Lower leg skin (tissue), 4 donors: Measurements from ENCODE around the gene CD53. TPM values are rescaled to one million over a fixed set of nuclear protein-coding genes. Genes with fewer than 3 reads are reported as not detected.

ENCODE experiments used
- DNase-seq, 2 donors: peaks; one replicate each; pipeline ENCODE4 v3.0.0-alpha.2; 2019; ENCODE audit warnings: low spot score in 2 of 2
- H3K4me3 ChIP-seq: fragments of 200-600 bp; sonication (generic); 2 replicates; pipeline ENCODE4 v1.5.1; 2017; ENCODE audit warnings: mild to moderate bottlenecking, low read depth; ENCODE audit not compliant: poor library complexity, severe bottlenecking
- POLR2A ChIP-seq, 2 donors: fragments of 450-650 bp; IDR thresholded peaks; one replicate each; pipeline ENCODE4 v1.6.1; 2016 to 2017; ENCODE audit warnings: antibody characterized with exemption in 2 of 2, mild to moderate bottlenecking in 1 of 2, moderate library complexity in 1 of 2
- WGBS, 2 donors: methylation state at CpG; one replicate each; pipeline ENCODE4 v1.1.5; 2018; 5-methylcytosine and 5-hydroxymethylcytosine counted together
- intact Hi-C: fragments of 100-400 bp; cut with DNase I; formaldehyde crosslinking; loops from one replicate; pipeline ENCODE4 v1.15.0; 2023; ENCODE audit warnings: low total_unique reads
- total RNA-seq, 4 donors: library from RNA; depleted of rRNA; stranded (reverse); fragments of >200 nt; gene quantifications; one replicate each; pipeline ENCODE4 v1.1.0, GENCODE V29; 2016
- TF ChIP-seq, protein P1 (sequence below), 3 donors: fragments of 450-650 bp; IDR thresholded peaks; one replicate each; pipeline ENCODE4 v1.5.1; 2016; ENCODE audit warnings: antibody characterized with exemption in 3 of 3, mild to moderate bottlenecking in 3 of 3, moderate library complexity in 2 of 3

Gene CD53
- total RNA-seq, 4 donors from 2014 or later = 4.7 to 12.7 (median 8.8) TPM

DNA sequence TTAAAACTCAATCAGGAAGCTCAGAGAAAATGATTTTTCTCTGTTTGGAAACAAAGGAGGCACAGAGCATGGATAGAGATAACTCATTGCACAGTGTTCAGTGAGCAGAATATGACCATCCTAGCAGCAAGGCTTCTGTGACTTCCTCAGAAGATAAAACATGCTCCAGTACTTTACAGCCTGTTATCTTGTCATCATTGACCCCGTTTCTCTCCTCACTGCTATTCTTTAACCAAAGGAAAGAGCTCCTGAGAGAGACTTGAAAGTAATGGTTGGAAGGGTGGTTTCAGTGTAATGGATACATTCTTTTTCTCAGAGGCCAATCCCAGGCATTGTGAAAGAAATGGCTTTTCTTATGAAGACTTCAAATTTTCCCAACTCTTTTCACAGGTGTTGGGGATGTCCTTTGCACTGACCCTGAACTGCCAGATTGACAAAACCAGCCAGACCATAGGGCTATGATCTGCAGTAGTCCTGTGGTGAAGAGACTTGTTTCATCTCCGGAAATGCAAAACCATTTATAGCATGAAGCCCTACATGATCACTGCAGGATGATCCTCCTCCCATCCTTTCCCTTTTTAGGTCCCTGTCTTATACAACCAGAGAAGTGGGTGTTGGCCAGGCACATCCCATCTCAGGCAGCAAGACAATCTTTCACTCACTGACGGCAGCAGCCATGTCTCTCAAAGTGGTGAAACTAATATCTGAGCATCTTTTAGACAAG is 25.9 kb downstream of the CD53 start:
- no peak for DNase-seq
- intact Hi-C loops = no loop called here

DNA sequence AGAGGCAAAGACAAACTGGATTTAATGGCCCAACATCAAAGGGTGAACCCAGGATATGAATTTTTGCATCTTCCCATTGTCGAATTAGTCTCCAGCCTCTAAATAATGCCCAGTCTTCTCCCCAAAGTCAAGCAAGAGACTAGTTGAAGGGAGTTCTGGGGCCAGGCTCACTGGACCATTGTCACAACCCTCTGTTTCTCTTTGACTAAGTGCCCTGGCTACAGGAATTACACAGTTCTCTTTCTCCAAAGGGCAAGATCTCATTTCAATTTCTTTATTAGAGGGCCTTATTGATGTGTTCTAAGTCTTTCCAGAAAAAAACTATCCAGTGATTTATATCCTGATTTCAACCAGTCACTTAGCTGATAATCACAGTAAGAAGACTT is 26.5 kb downstream of the CD53 start:
- intact Hi-C loops = no loop called here
- DNase-seq = no peak
- no peak overlapping the region for H3K4me3 ChIP-seq
- WGBS, 2 donors = 82 to 87% methylated on average over 1 of the region's 1 CpG
- TF ChIP-seq, protein P1, sequence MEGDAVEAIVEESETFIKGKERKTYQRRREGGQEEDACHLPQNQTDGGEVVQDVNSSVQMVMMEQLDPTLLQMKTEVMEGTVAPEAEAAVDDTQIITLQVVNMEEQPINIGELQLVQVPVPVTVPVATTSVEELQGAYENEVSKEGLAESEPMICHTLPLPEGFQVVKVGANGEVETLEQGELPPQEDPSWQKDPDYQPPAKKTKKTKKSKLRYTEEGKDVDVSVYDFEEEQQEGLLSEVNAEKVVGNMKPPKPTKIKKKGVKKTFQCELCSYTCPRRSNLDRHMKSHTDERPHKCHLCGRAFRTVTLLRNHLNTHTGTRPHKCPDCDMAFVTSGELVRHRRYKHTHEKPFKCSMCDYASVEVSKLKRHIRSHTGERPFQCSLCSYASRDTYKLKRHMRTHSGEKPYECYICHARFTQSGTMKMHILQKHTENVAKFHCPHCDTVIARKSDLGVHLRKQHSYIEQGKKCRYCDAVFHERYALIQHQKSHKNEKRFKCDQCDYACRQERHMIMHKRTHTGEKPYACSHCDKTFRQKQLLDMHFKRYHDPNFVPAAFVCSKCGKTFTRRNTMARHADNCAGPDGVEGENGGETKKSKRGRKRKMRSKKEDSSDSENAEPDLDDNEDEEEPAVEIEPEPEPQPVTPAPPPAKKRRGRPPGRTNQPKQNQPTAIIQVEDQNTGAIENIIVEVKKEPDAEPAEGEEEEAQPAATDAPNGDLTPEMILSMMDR (IDR thresholded peaks at IDR 0.05) = no peak
- no peak for TF ChIP-seq POLR2A (IDR thresholded peaks at IDR 0.05)

More for the DNA sequence above, 25.9 kb downstream of the CD53 start:
- WGBS, 2 donors = 45 to 75% methylated on average over 3 of the region's 3 CpGs
- no peak for TF ChIP-seq POLR2A (IDR thresholded peaks at IDR 0.05)
- TF ChIP-seq, protein P1 (IDR thresholded peaks at IDR 0.05) = no peak
- no peak overlapping the region for H3K4me3 ChIP-seq

DNA sequence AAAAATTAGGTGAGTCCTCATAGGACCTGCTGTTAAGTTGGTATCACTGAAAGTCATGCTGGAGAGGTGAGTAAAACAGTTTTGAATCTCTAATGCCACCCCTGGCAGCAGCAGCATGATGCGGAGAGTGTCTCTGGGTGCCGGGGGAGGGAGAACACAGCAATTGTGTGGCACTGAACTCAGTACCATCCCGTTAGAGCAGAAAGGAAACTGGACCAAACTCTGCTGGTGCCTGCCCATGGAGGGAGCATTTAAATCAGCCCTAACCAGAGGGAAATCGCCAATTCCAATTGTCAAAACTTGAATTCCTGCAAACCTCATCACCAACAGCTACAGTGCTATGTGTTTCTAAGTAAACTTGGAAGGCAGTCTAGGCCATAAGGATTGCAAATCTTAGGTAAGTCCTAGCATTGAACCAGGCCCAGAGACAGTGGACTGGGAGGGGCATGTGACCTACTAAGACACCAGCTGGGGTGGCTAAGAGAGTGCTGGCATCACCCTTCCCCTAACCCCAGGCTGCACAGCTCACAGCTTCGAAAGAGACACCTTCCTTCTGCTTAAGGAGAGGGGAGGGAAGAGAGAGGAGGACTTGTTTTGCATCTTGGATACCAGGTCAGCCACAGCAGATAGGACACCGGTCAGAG is 30.0 kb downstream of the CD53 start:
- TF ChIP-seq POLR2A (IDR thresholded peaks at IDR 0.05) = no peak
- TF ChIP-seq, protein P1 (IDR thresholded peaks at IDR 0.05) = no peak
- WGBS, 2 donors = 84 to 87% methylated on average over 6 of the region's 6 CpGs
- DNase-seq = no peak
- intact Hi-C loops = no loop called here
- H3K4me3 ChIP-seq = no peak overlapping the region

DNA sequence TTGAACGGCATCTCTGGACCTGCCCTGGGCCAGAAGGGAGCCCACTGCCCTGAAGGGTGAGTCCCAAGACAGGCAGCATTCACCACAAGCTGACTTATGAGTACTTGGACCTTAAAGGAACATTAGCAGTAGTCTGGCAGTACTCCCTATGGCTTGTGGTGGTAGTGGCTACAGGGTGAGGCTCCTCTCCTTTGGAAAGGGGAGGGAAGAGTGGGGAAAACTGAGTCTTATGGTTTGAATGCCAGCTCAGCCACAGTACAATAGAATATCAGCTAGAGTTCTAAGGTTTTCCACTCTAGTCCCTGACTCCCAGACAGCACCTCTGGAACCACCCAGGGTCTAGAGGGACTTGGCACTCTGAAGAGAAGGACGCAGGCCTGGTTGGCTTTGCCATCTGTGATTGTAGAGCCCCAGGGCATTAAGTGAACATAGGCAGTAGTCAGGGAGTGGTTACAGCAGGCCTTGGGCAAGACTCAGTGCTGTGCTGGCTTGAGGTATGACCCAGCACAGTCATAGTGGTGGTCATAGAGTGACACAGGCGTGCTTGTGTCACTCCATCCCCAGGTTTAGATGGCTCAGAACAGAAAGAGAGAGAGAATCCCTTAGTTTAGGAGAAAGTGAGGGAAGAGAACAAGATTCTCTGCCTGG is 31.0 kb downstream of the CD53 start:
- TF ChIP-seq, protein P1 (IDR thresholded peaks at IDR 0.05) = no peak
- no peak for TF ChIP-seq POLR2A (IDR thresholded peaks at IDR 0.05)
- no peak overlapping the region for H3K4me3 ChIP-seq
- WGBS, 2 donors = 69 to 70% methylated on average over 3 of the region's 3 CpGs
- no peak for DNase-seq
- intact Hi-C loops = no loop called here

DNA sequence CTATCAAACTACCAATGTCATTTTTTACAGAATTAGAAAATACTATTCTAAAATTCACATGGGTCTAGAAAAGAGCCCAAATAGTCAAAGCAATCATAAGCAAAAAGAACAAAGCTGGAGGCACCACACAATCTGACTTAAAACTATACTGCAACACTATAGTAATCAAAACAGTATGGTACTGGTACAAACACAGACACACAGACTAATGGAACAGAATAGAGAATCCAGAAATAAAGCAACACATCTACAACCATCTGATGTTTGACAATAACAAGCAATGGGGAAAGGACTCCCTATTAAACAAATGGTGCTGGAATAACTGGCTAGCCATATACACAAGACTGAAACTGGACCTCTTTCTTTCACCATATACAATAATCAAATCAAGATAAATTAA is 39.8 kb downstream of the CD53 start:
- intact Hi-C loops = no loop called here
- TF ChIP-seq POLR2A (IDR thresholded peaks at IDR 0.05) = no peak
- TF ChIP-seq, protein P1 (IDR thresholded peaks at IDR 0.05) = no peak
- H3K4me3 ChIP-seq = no peak overlapping the region
- no peak for DNase-seq
